Kidney epithelial cell (primary cell): Measurements from ENCODE around the gene ANAPC13. TPM values are rescaled to one million over a fixed set of nuclear protein-coding genes. Genes with fewer than 3 reads are reported as not detected.
A peak's percentile ranks its signal among the peaks of the same experiment; 100 is the strongest.

Experiments
- DNase-seq: peaks from one replicate; pipeline ENCODE4 v3.0.0-alpha.2; 2010; ENCODE audit warnings: low read depth
- H3K27me3 ChIP-seq: 2 replicates; pipeline ENCODE4 v1.6.0; 2011; ENCODE audit warnings: low read length; ENCODE audit not compliant: control insufficient read depth, insufficient read depth
- H3K36me3 ChIP-seq: 2 replicates; pipeline ENCODE4 v1.5.1; 2011; ENCODE audit warnings: low read length; ENCODE audit not compliant: control insufficient read depth, insufficient read depth
- H3K4me3 ChIP-seq: 2 replicates; pipeline ENCODE4 v1.5.1; 2011; ENCODE audit warnings: low read depth, mild to moderate bottlenecking, control low read depth, low read length
- total RNA-seq: library from RNA; depleted of rRNA; stranded (reverse); fragments of >200 nt; gene quantifications from 2 replicates; pipeline ENCODE4 v1.2.3, GENCODE V29; 2015
- TF ChIP-seq, protein P1 (sequence below): IDR thresholded peaks from 2 replicates; pipeline ENCODE4 v1.5.1; 2011; ENCODE audit warnings: mild to moderate bottlenecking, moderate library complexity, low read length, control low read depth, inconsistent platforms; ENCODE audit not compliant: insufficient read depth, poor library complexity, severe bottlenecking

The ANAPC13 gene
- total RNA-seq, 1 donor from 2014 or later: 48.7 TPM

GRCh38 chr3:134473868-134474546, 11.8 kb downstream of the ANAPC13 start:
- DNase-seq: no peak

DNA sequence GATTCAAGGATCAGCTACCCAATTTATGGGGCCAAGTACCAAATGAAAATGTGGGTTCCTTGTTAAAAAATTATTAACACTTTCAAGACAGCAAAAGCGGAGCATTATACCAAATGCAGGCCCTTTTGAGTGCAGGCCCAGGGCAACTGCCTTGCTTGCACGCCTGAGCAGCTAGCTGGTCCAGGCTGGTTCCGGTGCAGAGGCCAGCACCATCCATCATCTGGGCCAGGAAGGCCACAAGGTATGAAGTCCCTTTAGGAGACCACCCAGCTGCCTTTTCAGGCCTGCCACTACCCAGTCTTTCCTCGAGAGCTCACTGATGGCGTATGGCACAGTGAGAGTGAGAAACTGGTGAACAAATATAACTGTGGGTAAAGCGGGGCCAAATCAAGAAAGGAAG, 13.0 kb downstream of the ANAPC13 start:
- H3K36me3 ChIP-seq: no peaks in the 10 kb centered on the region
- DNase-seq: no peak
- TF ChIP-seq, protein P1, sequence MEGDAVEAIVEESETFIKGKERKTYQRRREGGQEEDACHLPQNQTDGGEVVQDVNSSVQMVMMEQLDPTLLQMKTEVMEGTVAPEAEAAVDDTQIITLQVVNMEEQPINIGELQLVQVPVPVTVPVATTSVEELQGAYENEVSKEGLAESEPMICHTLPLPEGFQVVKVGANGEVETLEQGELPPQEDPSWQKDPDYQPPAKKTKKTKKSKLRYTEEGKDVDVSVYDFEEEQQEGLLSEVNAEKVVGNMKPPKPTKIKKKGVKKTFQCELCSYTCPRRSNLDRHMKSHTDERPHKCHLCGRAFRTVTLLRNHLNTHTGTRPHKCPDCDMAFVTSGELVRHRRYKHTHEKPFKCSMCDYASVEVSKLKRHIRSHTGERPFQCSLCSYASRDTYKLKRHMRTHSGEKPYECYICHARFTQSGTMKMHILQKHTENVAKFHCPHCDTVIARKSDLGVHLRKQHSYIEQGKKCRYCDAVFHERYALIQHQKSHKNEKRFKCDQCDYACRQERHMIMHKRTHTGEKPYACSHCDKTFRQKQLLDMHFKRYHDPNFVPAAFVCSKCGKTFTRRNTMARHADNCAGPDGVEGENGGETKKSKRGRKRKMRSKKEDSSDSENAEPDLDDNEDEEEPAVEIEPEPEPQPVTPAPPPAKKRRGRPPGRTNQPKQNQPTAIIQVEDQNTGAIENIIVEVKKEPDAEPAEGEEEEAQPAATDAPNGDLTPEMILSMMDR: no peak
- no peaks in the 10 kb centered on the region for H3K27me3 ChIP-seq
- H3K4me3 ChIP-seq: no peak overlapping the region

More at GRCh38 chr3:134473868-134474546, 11.8 kb downstream of the ANAPC13 start:
- Histone ChIP-seq H3K4me3 (no peak overlapping the region), H3K27me3 (no peaks in the 10 kb centered on the region), H3K36me3 (no peaks in the 10 kb centered on the region)
- TF ChIP-seq, protein P1: peak; percentile 59

- no peaks in the 10 kb centered on the region for H3K27me3 ChIP-seq
- TF ChIP-seq, protein P1: no peak
- H3K4me3 ChIP-seq: no peak overlapping the region
- H3K36me3 ChIP-seq: no peaks in the 10 kb centered on the region
- DNase-seq: no peak
These were observed 14.1 kb downstream of the ANAPC13 start for GRCh38 chr3:134471521-134472193.

- no peak overlapping the region for H3K4me3 ChIP-seq
- TF ChIP-seq, protein P1: no peak
- no peaks in the 10 kb centered on the region for H3K36me3 ChIP-seq
- no peak for DNase-seq
- H3K27me3 ChIP-seq: no peaks in the 10 kb centered on the region
These were observed 17.3 kb downstream of the ANAPC13 start for GRCh38 chr3:134468519-134468918.

GRCh38 chr3:134466331-134466730, 19.5 kb downstream of the ANAPC13 start:
- no peaks in the 10 kb centered on the region for H3K27me3 ChIP-seq
- TF ChIP-seq, protein P1: no peak
- no peaks in the 10 kb centered on the region for H3K36me3 ChIP-seq
- no peak overlapping the region for H3K4me3 ChIP-seq
- no peak for DNase-seq
